ENCODE measurements around the gene OTOGL.

- TF ChIP-seq, protein P1, sequence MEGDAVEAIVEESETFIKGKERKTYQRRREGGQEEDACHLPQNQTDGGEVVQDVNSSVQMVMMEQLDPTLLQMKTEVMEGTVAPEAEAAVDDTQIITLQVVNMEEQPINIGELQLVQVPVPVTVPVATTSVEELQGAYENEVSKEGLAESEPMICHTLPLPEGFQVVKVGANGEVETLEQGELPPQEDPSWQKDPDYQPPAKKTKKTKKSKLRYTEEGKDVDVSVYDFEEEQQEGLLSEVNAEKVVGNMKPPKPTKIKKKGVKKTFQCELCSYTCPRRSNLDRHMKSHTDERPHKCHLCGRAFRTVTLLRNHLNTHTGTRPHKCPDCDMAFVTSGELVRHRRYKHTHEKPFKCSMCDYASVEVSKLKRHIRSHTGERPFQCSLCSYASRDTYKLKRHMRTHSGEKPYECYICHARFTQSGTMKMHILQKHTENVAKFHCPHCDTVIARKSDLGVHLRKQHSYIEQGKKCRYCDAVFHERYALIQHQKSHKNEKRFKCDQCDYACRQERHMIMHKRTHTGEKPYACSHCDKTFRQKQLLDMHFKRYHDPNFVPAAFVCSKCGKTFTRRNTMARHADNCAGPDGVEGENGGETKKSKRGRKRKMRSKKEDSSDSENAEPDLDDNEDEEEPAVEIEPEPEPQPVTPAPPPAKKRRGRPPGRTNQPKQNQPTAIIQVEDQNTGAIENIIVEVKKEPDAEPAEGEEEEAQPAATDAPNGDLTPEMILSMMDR (conservative IDR thresholded peaks at IDR 0.05), result no peak
- no peak for TF ChIP-seq EZH2 (IDR thresholded peaks at IDR 0.05; ENCODE audit: low read depth)
Observed at GRCh38 chr12:80260269-80260668, 160.9 kb downstream of the OTOGL start.
